GM12873 (cell line): Measurements from ENCODE around the gene RNF144A.

Source experiments
- TF ChIP-seq, protein P1 (sequence below): IDR thresholded peaks from 2 replicates; pipeline ENCODE4 v1.5.1; 2012; ENCODE audit warnings: low read depth, mild to moderate bottlenecking, moderate library complexity, low read length, control low read depth; ENCODE audit not compliant: insufficient read depth; ENCODE audit errors: missing control alignments

Gene RNF144A

DNA sequence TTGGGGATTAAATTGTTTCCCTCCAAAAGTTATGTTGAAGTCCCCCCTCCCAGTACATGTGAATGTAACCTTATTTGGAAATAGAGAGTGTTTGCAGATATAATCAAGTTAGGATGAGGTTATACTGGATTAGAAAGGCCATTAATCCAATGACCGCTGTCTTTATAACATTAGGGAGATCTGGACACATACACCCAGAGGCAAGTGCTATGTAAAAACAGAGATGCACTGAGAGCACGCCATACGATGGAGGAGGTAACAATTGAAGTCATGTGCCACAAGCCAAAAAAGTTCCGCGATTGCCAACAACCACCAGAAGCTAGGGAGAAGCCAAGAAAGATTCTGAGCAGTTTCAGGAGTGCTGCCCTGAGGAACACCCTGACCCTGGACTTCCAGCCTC lies 153.3 kb downstream of the RNF144A start:
- TF ChIP-seq, protein P1, sequence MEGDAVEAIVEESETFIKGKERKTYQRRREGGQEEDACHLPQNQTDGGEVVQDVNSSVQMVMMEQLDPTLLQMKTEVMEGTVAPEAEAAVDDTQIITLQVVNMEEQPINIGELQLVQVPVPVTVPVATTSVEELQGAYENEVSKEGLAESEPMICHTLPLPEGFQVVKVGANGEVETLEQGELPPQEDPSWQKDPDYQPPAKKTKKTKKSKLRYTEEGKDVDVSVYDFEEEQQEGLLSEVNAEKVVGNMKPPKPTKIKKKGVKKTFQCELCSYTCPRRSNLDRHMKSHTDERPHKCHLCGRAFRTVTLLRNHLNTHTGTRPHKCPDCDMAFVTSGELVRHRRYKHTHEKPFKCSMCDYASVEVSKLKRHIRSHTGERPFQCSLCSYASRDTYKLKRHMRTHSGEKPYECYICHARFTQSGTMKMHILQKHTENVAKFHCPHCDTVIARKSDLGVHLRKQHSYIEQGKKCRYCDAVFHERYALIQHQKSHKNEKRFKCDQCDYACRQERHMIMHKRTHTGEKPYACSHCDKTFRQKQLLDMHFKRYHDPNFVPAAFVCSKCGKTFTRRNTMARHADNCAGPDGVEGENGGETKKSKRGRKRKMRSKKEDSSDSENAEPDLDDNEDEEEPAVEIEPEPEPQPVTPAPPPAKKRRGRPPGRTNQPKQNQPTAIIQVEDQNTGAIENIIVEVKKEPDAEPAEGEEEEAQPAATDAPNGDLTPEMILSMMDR: no peak

DNA sequence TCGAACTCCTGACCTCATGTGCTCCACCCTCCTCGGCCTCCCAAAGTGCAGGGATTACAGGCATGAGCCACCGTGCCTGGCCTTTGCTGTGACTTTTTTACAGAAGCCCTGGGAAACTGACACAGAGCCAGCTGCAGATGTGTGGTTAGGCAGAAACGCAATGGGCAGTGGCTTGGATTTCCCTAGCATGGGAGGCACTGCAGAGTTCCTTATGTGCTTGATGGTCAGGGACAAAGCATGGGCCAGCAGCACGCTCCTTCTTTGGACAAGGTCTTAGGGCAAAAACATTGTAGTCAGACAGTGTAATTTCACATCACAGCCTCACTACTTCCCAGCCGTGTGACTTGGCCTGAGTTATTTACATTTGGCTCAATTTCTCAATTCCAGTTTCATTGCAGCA lies 153.9 kb downstream of the RNF144A start:
- TF ChIP-seq, protein P1: no peak

DNA sequence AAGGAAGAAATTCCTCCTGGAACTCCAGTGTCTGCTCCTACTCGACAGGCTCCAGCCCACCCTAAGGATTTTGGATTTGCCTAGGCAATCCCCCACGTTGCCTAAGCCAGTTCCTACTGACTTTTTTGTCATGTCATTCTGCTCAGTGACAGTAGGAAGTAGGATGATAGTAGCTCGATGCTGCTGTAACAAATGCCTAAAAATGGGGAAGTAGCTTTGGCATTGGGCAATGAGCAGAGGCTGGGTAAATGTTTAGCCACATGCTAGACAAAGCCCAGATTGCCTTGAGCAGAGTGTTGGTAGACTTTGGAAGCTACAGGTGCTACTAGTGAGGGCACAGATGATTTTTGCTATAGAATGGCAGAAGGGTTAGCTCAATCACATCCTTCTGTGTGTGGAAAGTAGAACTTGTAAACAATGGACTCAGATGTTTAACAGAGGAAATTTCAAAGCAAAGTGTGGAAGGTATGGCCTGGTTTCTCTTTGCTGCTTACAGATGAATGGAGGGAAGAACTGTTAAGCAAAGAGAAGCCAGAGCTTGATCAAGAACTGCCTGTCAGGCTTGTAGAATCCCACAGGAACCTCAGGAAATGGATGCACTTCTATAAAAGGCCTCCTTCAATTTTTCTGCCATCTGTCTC lies 154.8 kb downstream of the RNF144A start:
- TF ChIP-seq, protein P1: no peak

DNA sequence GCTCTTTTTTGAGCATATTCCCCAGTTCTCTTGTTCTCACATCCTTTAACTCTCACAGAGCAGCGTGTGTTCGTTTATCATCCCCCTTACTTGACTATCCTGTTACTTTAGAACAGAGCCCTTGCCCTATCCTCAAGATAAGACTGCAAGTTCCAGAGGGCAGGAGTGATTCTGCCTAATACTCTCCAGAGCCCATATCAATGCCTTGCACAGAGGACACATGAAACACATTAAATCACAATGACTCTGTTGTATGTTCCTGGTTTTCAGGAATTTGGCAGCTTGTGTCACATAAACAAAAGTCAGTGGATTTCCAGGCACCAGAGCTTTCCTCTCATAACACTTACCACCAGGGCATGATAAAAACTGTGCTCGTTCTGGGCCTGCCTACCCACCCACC lies 156.7 kb downstream of the RNF144A start:
- TF ChIP-seq, protein P1: no peak

DNA sequence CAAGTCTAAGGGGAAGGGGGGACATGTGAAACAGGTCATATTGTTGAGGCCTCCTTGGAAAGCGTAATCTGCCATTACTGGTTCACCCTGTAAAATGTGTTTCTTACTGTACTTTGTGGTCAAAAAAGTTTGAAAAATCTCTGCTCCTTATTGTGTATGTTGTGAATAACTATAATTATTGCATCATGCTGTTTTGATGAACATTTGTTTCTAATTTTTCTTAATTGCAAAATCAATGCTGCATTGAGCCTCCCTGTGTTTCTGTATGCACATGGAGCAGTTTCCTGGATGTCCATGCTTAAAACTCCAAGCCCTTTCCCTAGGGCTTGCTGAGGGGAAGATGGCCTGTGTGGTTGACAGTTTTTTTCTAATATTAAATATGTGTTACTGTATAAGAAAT lies 158.6 kb downstream of the RNF144A start:
- TF ChIP-seq, protein P1: no peak

DNA sequence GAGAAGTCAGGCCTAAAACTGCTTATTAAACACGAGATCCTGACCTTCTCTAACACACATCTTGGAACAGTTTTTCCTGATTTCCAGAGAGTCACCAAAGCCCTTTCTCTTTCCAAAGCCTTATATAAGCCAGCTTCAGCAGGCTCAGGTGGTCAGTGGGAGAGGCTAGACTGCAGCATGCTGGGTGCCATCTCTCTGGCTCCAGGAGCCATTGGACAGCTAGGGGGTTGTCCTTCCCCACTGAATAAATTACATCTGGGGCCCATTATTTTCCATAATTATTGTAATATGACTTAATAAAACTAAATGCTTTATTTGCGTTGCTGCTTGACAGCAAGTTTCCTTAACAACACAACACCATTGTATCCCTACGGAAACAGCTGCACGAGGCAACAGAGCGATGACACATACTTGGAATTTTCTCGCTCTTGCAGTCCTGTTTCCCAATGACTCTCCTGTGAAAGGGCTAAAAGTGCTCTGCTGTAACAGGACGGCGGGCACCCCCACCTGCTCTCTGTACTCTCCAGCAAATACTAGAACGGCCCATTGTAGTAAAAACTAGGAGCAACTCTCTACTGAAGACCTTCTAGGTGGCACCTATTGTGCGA lies 160.6 kb downstream of the RNF144A start:
- TF ChIP-seq, protein P1: no peak

DNA sequence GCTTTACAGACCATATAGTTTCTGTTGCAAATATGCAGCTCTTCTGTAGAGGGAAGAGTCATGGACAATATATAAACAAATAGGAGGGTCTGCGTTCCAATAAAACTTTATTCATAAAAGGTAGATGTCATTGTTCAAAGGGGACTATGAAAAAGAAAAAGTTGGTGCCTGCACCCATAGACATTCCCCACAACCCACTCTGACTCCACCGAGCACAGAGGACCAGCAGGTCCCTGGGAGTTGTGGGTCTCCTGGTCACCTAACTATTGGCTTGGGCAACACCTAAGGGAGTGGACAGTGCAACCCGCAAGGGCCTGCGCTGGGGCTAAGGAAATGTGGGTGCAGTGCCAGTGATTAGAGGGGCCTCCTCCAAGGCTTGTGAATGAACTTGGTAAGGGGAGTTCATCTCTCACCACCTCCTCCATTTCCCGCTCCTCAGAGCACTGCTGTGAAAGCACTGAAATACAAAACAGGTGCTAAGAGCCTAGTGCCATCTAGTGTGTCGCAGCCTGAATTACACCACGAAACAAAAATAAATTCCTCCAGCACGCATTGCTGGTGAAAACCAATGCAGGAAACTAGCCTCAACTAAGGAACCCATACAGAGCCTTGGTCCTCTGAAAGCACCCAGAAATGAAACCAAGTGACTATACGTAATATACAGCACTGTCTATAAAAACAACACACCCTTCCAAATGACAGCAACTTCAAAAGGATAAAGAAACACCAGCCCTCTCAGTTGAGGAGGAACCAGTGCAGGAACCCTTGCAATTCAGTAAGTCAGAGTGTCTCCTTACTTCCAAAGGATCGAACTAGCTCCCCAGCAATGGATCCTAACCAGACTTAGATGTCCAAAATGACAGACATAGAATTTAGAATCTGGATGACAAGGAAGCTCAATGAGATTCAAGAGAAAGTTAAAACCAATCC lies 166.6 kb downstream of the RNF144A start:
- TF ChIP-seq, protein P1: peak; percentile 74
